HG02623 (cell line): ENCODE measurements around the gene LRIT3.

Experiments
- ATAC-seq: cut with Tn5 transposase; IDR thresholded peaks from one replicate; pipeline ENCODE4 v1.9.1; 2021; ENCODE audit warnings: moderate library complexity; ENCODE audit not compliant: unreplicated experiment

Gene LRIT3

DNA sequence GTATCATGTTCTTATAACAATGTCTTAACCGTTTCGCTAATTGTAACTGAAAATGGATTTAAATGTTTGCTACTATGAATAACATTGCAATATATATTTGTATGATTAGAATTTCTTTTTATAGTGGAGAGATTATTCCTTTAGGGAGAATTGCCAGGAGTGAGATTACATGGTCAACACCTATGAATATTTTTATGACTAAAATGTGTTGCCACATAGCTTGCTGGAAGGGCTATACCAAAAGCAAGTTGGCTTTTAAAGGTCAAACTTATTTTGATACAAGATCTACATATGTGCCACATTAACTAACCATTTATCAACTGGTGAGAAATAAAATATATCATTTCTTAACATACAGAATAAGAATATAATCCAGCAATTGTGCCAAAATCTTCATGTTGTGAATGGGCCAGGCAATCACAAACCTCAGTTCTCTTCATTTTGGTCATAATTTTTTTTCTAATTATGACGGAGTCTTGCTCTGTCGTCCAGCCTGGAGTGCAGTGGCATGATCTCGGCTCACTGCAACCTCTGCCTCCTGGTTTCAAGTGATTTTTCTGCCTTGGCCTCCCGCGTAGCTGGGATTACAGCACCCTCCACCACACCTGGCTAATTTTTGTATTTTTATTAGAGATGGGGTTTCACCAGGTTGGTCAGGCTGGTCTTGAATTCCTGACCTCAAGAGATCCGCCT, 54.8 kb downstream of the LRIT3 start:
- ATAC-seq, result no peak

DNA sequence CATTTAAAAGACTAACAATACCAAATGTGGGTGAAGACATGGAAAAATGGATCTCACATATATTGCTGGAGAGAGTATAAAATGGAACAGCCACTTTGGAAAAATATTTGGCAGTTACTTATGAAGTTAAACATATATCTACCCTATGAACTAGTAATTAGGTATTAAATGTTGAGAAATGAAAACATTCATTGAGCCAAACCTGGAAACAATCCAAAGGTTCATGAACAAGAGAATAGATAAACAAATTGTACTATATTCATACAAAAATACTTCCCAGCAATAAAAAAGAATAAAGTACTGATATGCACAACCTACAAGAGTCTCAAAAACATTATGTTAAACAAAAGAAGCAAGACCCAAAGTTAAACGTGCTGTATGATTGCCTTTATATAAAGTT, 60.8 kb downstream of the LRIT3 start:
- ATAC-seq, result no peak

DNA sequence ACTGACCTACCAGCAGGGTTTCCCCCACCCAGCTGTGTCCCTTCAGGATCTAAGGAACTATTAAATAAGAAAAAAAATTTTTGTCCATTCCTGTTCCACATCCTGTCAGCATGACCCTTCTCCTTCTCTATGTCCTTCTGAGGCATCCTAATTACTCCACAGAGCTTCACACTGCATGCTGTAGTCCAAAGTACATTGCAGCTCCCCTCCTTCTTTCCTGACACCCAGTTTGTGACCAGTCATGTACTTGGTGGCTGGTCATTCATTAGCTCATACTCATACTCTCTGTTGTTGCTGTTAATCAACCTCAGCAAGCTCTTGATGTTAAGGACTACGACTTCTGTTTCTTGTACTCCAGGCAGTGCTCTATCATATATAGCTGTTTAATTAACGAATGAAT, 62.3 kb downstream of the LRIT3 start:
- no peak for ATAC-seq

DNA sequence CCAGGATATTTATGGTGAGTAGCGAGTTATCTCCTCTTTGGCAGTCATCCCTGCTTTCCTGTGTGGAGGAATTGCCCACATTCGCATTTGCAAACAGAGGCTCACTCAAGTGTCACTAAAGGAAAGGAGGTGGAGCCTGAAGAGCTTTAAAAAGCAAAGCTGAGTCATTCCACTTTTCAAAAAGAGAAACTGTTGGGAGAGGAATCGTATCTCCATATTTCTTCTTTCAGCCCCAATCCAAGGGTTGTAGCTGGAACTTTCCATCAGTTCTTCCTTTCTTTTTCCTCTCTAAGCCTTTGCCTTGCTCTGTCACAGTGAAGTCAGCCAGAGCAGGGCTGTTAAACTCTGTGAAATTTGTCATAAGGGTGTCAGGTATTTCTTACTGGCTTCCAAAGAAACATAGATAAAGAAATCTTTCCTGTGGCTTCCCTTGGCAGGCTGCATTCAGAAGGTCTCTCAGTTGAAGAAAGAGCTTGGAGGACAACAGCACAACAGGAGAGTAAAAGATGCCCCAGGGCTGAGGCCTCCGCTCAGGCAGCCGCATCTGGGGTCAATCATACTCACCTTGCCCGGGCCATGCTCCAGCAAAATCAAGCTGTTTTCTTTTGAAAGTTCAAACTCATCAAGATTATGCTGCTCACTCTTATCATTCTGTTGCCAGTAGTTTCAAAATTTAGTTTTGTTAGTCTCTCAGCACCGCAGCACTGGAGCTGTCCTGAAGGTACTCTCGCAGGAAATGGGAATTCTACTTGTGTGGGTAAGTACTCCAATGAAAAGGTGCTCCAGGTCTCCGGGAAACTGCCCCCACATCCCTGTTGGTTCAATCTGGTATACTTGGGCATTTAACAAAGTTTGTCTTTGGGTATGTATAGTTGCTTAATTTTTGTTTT, 65.0 kb downstream of the LRIT3 start, which contains the start of gene EGF:
EGF (plus strand) TSS at position 178 of the 890 bp plus-strand sequence; CDS start at position 631, 453 bp downstream.
- ATAC-seq, result no peak

DNA sequence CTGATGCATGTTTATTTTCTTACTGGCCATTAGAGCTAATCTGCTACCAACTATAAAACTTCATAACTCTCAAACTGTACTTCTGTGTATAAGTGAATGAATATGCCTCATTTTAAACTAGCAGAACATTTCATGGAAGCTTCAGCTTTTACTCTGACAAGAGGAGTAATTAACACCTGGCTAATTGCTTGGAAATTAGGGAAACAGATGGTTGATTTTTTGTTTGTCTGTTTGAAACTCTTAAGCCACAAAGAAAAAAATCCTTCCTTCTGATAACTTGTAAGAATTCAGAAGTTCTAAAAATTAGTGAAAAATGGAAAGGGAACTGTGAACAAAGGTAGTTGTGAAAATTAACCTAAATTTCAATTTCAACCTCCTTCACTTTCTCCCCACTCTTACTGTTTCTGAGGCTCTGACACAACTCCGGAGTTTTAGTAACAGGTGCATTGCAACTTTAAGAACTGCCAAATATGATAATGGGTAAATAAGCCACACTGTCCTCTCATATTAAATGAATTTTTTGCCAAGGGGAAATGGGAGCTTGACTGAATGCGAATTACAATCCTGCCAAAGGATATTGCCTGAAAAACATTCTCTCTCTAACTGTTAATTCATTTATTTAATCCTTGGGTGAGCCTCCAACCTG, 65.8 kb downstream of the LRIT3 start:
- ATAC-seq, result no peak

DNA sequence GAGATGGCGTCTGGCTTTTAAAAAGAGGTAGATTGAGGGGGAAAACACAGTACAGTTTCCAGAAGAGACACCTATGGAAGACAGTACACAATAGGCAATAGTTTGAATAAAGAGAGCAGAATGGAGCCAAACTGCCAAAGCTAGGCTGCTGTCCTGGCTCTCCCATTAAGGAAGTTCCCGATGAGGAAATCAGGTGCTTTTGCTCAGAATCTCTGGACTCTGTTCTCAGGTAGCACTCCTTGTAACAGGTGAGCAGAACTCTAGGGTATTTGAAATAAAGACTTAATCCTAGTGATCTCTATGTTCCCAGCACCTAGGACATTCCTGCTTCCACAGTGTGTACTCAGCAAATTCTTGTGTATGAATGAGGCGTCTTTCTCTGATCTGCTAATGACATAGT, 66.4 kb downstream of the LRIT3 start:
- no peak for ATAC-seq

DNA sequence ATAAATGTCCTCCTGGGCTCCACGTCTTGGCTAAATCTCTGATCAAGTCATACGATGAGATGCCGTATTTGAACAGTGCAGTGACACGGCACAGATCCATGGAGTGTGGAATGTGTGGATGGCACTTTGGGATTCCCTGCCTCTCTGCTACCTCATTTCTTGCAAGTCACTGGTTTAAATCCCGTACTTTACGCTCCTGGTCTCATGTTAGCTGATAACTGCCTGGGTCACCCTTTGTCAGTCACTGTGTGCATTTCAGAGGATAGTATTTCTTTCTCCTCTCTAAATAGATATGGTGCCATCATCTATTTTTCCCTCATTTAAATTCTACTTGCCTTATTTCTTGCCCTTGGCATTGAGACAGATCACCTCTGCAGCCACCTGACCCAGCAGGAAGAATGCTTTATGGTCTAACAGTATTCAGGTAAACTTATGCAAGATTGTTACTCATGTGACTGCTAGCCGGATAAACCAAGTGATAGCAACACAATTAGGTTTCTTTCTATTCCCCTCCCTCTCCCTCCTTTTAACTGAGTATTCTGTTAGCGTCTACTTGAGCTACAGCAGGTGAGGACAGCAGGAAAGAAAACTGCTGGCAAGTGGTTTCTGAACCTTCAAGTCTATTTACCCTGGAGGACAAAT, 67.6 kb downstream of the LRIT3 start:
- ATAC-seq, result no peak

DNA sequence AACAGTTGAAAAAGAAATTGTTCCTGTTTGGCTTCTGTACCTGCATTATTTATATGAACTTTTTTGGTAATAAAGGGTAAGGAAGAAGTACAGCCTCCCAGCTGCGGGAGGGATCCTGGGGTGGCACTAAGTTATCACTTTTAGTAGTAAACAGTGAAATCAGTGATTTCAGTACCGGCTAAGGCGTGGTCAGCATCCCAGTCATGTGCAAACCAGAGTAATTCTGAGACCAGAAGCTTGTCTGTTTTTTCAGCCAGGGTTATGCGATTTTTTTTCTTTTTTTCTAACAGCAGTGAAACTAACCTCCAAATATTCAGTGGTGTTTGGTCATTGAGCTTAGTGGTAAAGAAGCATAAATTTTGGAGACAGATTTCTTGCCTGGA, 68.1 kb downstream of the LRIT3 start:
- no peak for ATAC-seq

DNA sequence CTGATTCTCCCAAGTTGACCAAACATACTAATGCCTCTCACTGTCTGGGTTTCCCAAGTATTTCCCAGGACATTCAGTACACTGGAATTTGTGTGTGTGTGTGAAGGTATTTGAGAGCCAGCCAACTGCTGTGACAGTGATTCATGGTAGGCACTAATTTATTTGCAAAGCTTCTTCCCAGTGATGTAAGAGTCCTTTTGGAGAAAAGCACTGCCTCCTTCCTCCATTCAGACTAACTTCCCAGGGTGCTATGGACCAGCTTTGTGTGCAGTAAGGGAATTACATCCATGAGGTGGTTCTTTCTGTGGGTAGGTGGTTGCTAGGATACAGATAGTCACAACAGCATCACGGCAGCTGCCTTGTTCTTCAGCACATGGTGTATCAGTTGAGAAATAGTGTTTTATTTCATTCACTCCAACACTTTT, 73.5 kb downstream of the LRIT3 start:
- no peak for ATAC-seq
